ENCODE data around the gene ARL2BP. TPM values are rescaled to one million over a fixed set of nuclear protein-coding genes. Genes with fewer than 3 reads are reported as not detected.

ARL2BP gene
- total RNA-seq, 1 donor from 2014 or later, result 67.4 TPM

DNA sequence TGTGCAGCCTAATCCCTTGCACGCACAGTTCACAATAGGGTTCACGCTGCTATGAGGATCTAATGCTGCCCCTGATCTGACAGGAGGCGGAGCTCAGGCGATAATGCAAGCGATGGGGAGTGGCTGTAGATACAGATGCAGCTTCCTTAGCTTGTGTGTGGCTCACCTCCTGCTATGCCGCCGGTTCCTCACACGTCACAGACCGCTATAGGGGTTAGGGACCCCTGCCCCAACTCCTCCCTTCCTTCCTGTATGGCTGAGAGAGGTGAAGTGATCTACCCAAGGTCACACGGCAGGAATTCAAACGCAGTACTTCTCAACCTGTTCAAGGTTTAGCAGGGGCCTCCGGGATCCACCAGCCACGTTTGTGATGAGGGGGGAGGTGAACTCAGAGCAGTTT is 52.8 kb downstream of the ARL2BP start:
- H3K4me1 Mint-ChIP-seq (ENCODE audit: unreplicated experiment), result peaks cover 2% of the 10 kb centered on the region
- H3K9me3 Mint-ChIP-seq (ENCODE audit: unreplicated experiment), result no peaks in the 10 kb centered on the region
- H3K27me3 Mint-ChIP-seq (ENCODE audit: unreplicated experiment), result peaks cover 3% of the 10 kb centered on the region
- TF ChIP-seq, protein P1, sequence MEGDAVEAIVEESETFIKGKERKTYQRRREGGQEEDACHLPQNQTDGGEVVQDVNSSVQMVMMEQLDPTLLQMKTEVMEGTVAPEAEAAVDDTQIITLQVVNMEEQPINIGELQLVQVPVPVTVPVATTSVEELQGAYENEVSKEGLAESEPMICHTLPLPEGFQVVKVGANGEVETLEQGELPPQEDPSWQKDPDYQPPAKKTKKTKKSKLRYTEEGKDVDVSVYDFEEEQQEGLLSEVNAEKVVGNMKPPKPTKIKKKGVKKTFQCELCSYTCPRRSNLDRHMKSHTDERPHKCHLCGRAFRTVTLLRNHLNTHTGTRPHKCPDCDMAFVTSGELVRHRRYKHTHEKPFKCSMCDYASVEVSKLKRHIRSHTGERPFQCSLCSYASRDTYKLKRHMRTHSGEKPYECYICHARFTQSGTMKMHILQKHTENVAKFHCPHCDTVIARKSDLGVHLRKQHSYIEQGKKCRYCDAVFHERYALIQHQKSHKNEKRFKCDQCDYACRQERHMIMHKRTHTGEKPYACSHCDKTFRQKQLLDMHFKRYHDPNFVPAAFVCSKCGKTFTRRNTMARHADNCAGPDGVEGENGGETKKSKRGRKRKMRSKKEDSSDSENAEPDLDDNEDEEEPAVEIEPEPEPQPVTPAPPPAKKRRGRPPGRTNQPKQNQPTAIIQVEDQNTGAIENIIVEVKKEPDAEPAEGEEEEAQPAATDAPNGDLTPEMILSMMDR (IDR thresholded peaks at IDR 0.05), result no peak
- peak overlapping the region; percentile 34 for H3K27ac Mint-ChIP-seq (ENCODE audit: unreplicated experiment)
- peak overlapping the region; percentile 26 for H3K4me3 Mint-ChIP-seq (ENCODE audit: unreplicated experiment)
- DNase-seq (ENCODE audit: extremely low spot score, unreplicated experiment), result no peak
- H3K36me3 Mint-ChIP-seq (ENCODE audit: unreplicated experiment), result no peaks in the 10 kb centered on the region

DNA sequence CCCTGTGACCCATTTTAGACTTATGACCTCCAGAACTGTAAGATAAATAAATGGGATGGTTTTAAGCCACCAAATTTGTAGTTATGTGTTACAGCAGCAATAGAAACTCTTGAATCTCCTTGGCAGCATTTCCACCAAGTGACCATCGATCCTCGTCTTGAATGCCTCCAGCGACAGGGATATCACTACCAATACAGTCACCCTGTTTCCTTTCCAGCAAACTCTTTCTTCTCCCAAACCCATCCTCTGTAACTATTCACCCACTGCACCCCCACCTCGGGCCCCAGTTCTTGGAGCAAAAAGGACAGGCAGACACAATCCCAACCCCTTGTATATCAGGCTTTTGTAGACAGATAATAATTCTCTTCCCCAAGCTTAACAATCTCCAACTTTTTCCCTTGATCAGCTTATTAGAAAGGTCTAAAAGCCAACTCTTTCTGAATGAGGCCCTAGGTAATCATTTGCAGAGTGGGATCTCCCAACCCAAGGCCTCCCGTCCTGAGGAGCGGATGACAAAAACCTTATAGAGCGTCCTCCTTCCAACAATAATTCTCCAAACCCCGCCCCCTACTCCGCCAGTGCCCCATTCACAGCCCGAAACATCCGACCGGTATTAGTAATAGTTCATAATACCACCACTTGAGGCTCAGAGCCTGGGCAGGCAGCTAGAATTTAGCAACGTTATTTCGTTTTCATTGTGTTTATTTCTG is 54.1 kb downstream of the ARL2BP start:
- Mint-ChIP-seq H3K27ac (ENCODE audit: unreplicated experiment) (no peak overlapping the region), H3K4me1 (ENCODE audit: unreplicated experiment) (peaks cover 6% of the 10 kb centered on the region), H3K27me3 (ENCODE audit: unreplicated experiment) (peaks cover 3% of the 10 kb centered on the region), H3K36me3 (ENCODE audit: unreplicated experiment) (no peaks in the 10 kb centered on the region), H3K9me3 (ENCODE audit: unreplicated experiment) (no peaks in the 10 kb centered on the region), H3K4me3 (ENCODE audit: unreplicated experiment) (no peak overlapping the region)
- TF ChIP-seq, protein P1 (IDR thresholded peaks at IDR 0.05), result no peak
- no peak for DNase-seq (ENCODE audit: extremely low spot score, unreplicated experiment)

DNA sequence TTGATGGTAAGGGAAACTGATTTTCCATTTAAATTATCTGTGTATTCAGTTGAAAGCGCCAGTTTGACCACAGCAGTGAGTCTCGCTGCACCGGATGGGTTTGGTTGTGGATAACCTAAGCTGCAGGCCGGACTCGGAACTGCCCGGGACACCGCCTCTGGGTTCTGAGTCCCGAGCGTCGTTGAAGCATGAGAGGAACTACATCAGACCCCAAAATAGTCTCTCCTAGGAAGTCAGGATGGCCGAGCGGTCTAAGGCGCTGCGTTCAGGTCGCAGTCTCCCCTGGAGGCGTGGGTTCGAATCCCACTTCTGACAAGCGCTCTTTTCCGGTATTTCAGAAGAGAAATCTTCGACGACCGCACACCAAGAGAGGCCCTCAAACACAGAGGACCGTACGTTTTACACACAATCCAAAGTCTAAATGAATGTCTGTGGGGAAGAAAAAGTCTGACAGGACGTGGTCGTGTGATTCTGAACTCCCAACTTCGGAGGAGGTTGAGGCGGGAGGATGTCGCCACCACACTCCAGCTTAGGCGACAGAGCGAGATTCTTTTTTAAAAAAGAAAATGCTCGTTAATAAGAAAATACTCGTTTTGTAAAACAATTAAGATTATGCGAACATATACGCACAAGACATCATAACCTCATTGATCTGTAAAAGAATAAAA is 54.8 kb downstream of the ARL2BP start:
- Mint-ChIP-seq H3K27me3 (ENCODE audit: unreplicated experiment) (peaks cover 3% of the 10 kb centered on the region), H3K36me3 (ENCODE audit: unreplicated experiment) (no peaks in the 10 kb centered on the region), H3K4me3 (ENCODE audit: unreplicated experiment) (no peak overlapping the region), H3K4me1 (ENCODE audit: unreplicated experiment) (peaks cover 10% of the 10 kb centered on the region), H3K9me3 (ENCODE audit: unreplicated experiment) (no peaks in the 10 kb centered on the region), H3K27ac (ENCODE audit: unreplicated experiment) (no peak overlapping the region)
- peak; percentile 95 for DNase-seq (ENCODE audit: extremely low spot score, unreplicated experiment)
- TF ChIP-seq, protein P1 (IDR thresholded peaks at IDR 0.05), result peak; percentile 43

DNA sequence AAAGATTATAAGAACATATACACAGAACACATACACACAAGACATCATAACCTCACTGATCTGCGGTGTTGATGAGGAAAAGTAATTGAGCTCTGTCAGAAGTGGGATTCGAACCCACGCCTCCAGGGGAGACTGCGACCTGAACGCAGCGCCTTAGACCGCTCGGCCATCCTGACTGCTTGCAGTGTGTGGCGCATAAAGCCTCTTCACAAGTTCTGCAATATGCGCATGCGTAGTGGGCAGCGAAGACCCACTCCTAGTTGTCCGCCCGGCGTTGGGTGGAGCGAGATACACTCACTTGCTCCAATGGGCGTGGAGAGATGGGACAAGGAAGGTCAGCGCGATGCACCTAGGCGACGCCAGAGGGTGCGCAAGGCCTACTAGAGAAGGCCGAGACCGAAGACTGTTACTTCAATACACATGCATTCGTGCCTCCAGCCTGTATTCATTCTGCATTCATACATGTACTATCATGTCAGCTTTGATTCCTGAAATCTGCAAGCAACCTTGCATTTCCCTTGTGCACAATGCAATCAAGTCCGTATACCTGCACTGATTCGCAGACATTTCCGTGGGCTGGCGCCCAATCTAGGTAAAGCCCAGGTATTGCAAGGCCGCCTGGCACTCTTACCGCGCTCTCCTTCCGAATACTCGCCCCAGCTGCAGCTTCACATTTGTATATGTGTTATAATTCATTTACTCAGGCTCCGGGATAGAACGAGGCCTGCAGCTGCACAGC is 55.5 kb downstream of the ARL2BP start:
- no peaks in the 10 kb centered on the region for H3K36me3 Mint-ChIP-seq (ENCODE audit: unreplicated experiment)
- H3K4me3 Mint-ChIP-seq (ENCODE audit: unreplicated experiment), result no peak overlapping the region
- TF ChIP-seq, protein P1 (IDR thresholded peaks at IDR 0.05), result peak; percentile 95
- H3K27me3 Mint-ChIP-seq (ENCODE audit: unreplicated experiment), result peaks cover 3% of the 10 kb centered on the region
- H3K27ac Mint-ChIP-seq (ENCODE audit: unreplicated experiment), result no peak overlapping the region
- H3K9me3 Mint-ChIP-seq (ENCODE audit: unreplicated experiment), result no peaks in the 10 kb centered on the region
- peaks cover 15% of the 10 kb centered on the region for H3K4me1 Mint-ChIP-seq (ENCODE audit: unreplicated experiment)
- peak; percentile 99 for DNase-seq (ENCODE audit: extremely low spot score, unreplicated experiment)
